H1 (cell line): Measurements from ENCODE around the gene BUD13. TPM values are rescaled to one million over a fixed set of nuclear protein-coding genes. Genes with fewer than 3 reads are reported as not detected.

Experiments used
- BCL11A ChIP-seq, 2 experiments: IDR thresholded peaks; one replicate each; pipeline ENCODE4 v1.6.1; 2011; ENCODE audit warnings: low read depth in 2 of 2, low read length in 2 of 2, mild to moderate bottlenecking in 2 of 2
- CTBP2 ChIP-seq: IDR thresholded peaks from 2 replicates; pipeline ENCODE4 v1.7.0; 2011; ENCODE audit warnings: borderline replicate concordance, mild to moderate bottlenecking, moderate library complexity, mixed read lengths, low read length; ENCODE audit not compliant: insufficient read depth, insufficient read length
- GABPA ChIP-seq: IDR thresholded peaks from 2 replicates; pipeline ENCODE4 v1.6.1; 2011; ENCODE audit warnings: mild to moderate bottlenecking, low read length, moderate library complexity, borderline replicate concordance; ENCODE audit not compliant: insufficient read depth
- HDAC2 ChIP-seq, 2 experiments: fragments of 300-600 bp in 1 of 2; sonication (generic) in 1 of 2; IDR thresholded peaks; 2 replicates each; pipeline ENCODE4 v1.6.1; 2011 to 2012; ENCODE audit warnings: low read depth in 2 of 2, low read length in 2 of 2, mild to moderate bottlenecking in 2 of 2, moderate library complexity in 2 of 2, borderline replicate concordance in 1 of 2, inconsistent platforms in 1 of 2
- HDAC6 ChIP-seq: IDR thresholded peaks from one replicate; pipeline ENCODE4 v1.7.1; 2012; ENCODE audit warnings: low read depth, mild to moderate bottlenecking, inconsistent platforms, low read length, moderate library complexity
- RXRA ChIP-seq: IDR thresholded peaks from 2 replicates; pipeline ENCODE4 v1.6.1; 2011; ENCODE audit warnings: low read depth, mild to moderate bottlenecking, low read length, moderate library complexity; ENCODE audit not compliant: insufficient read depth
- polyA plus RNA-seq, 7 experiments: library from polyadenylated mRNA; depleted of rRNA in 3 of 7; stranded (reverse) in 5 of 7; unstranded in 2 of 7; fragments of >200 nt in 5 of 7; fragments of 200-250 nt in 2 of 7; gene quantifications; 1 replicate in 5 of 7; 2 replicates in 1 of 7; 4 replicates in 1 of 7; pipeline versions ENCODE4 v1.2.1 to v1.2.3, GENCODE V29; 2011 to 2013; ENCODE audit warnings: missing spikeins in 2 of 7, mixed read lengths in 2 of 7
- total RNA-seq: library from RNA; stranded (reverse); fragmentation: NEBNext Ultra II Directional; extraction: Animal tissue kit (Norgen Biotek cat#: 25700); gene quantifications from 2 replicates; pipeline ENCODE4 v1.2.1, GENCODE V29; 2021
- TF ChIP-seq, protein P1 (sequence below): IDR thresholded peaks from 2 replicates; pipeline ENCODE4 v1.6.1; 2011; ENCODE audit warnings: low read depth, mild to moderate bottlenecking, low read length; ENCODE audit not compliant: insufficient read depth
- TF ChIP-seq, protein P2 (sequence below): IDR thresholded peaks from 2 replicates; pipeline ENCODE4 v1.6.1; 2012; ENCODE audit warnings: inconsistent platforms

The BUD13 gene
- total and polyA plus RNA-seq, 2 of the 8 experiments (the other 6 are each of a cell fraction or from before 2014, with no cell fraction given), result 24.8 to 27.2 TPM

DNA sequence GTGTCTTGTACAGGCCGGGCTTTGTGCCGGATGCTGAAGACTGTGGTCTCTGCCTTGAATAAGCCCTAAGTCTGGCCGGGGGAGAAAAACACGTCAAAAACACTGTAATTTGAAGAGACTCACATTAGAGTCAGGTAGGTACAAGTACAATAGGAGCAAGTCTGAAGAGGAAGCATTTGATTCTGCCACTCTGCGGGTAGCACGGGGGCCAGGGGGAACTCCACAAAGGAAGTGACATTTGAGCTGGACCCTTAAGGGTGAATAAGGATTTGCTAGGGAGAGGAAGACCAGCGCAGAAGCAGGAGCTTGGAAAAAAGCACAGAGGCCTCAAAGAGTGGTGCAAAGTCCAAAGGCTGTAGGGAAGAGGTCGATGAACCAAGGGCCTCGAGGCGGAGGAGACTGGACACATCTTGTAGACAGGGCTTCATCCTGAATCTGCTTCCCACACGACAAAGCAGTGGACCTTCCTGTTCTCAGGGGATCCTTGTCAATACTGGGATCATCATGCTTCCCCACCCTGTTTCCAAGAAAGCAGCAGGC, 38.7 kb downstream of the BUD13 start (continued):
- TF ChIP-seq, protein P1, sequence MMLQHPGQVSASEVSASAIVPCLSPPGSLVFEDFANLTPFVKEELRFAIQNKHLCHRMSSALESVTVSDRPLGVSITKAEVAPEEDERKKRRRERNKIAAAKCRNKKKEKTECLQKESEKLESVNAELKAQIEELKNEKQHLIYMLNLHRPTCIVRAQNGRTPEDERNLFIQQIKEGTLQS, result no peak
- no peak for TF ChIP-seq BCL11A (IDR thresholded peaks at IDR 0.05; ENCODE audit: low read depth in 2 of 2, low read length in 2 of 2)
- TF ChIP-seq, protein P2, sequence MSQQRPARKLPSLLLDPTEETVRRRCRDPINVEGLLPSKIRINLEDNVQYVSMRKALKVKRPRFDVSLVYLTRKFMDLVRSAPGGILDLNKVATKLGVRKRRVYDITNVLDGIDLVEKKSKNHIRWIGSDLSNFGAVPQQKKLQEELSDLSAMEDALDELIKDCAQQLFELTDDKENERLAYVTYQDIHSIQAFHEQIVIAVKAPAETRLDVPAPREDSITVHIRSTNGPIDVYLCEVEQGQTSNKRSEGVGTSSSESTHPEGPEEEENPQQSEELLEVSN, result no peak
- TF ChIP-seq GABPA, result no peak
- TF ChIP-seq CTBP2, result no peak
- TF ChIP-seq HDAC2 (IDR thresholded peaks at IDR 0.05; ENCODE audit: borderline replicate concordance in 1 of 2, low read depth in 2 of 2, low read length in 2 of 2), result no peak
- TF ChIP-seq HDAC6, result no peak
- TF ChIP-seq RXRA, result no peak
